C4-2B (cell line): ENCODE data around the gene KCNMA1.

Experiments
- CTCF ChIP-seq: fragments of 450-650 bp; conservative IDR thresholded peaks from 2 replicates; pipeline ENCODE4 v1.5.1; 2017; ENCODE audit warnings: mild to moderate bottlenecking
- ZFX ChIP-seq: fragments of 450-650 bp; IDR thresholded peaks from 2 replicates; pipeline ENCODE4 v1.6.1; 2017

- TF ChIP-seq CTCF = no peak
- no peak for TF ChIP-seq ZFX
These were observed 606.6 kb downstream of the KCNMA1 start for GRCh38 chr10:77030974-77031373.
